ENCODE measurements around the gene DICER1.

The DICER1 gene

GRCh38 chr14:95104911-95105310, 52.4 kb downstream of the DICER1 start:
- Histone ChIP-seq H3K27ac (ENCODE audit: low read length) (no peak overlapping the region), H3K9me3 (ENCODE audit: control insufficient read depth in 2 of 2, low read length in 2 of 2) (no peaks in the 10 kb centered on the region), H3K4me1 (ENCODE audit: control insufficient read depth, insufficient read depth, low read length) (no peaks in the 10 kb centered on the region), H3K27me3 (ENCODE audit: control insufficient read depth in 1 of 2, insufficient read depth in 2 of 2, low read length in 2 of 2) (no peaks in the 10 kb centered on the region), H3K4me3 (ENCODE audit: low read length in 2 of 2) (no peak overlapping the region), H3K36me3 (ENCODE audit: control insufficient read depth in 2 of 2, insufficient read depth in 2 of 2, low read length in 2 of 2) (peaks cover 44 to 55% of the 10 kb centered on the region in 2 donors), H3K9ac (ENCODE audit: low read length in 2 of 2) (no peak overlapping the region)

DNA sequence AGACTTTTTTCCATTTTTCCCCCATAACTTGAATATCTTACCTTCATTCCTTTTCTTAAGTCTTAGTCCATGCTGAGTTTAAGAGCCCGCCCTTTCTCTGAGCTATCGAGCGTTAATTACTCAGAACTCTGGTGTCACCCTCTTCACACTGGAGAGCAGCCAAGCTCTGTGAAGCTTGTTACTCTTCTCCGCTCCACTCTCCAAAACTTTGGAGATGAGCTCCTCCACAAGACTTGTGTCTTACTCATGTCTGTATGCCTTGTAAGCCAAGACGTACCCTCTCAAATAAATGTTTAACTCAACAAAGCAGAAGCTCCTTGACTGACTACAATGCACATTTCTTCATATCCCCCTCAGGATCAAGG, 54.7 kb downstream of the DICER1 start:
- Histone ChIP-seq H3K9ac (ENCODE audit: low read length in 2 of 2) (no peak overlapping the region), H3K36me3 (ENCODE audit: control insufficient read depth in 2 of 2, insufficient read depth in 2 of 2, low read length in 2 of 2) (peaks cover 34 to 41% of the 10 kb centered on the region in 2 donors), H3K27ac (ENCODE audit: low read length) (no peak overlapping the region)

GRCh38 chr14:95101736-95102679, 55.3 kb downstream of the DICER1 start:
- no peaks in the 10 kb centered on the region for H3K9me3 ChIP-seq (ENCODE audit: control insufficient read depth in 2 of 2, low read length in 2 of 2)
- H3K36me3 ChIP-seq (ENCODE audit: control insufficient read depth in 2 of 2, insufficient read depth in 2 of 2, low read length in 2 of 2): peaks cover 34 to 38% of the 10 kb centered on the region in 2 donors
- H3K27me3 ChIP-seq (ENCODE audit: control insufficient read depth in 1 of 2, insufficient read depth in 2 of 2, low read length in 2 of 2): no peaks in the 10 kb centered on the region
- H3K9ac ChIP-seq (ENCODE audit: low read length in 2 of 2): no peak overlapping the region
- H3K27ac ChIP-seq (ENCODE audit: low read length): no peak overlapping the region
- H3K4me1 ChIP-seq (ENCODE audit: control insufficient read depth, insufficient read depth, low read length): no peaks in the 10 kb centered on the region
- H3K4me3 ChIP-seq (ENCODE audit: low read length in 2 of 2): no peak overlapping the region

More for the DNA sequence above, 54.7 kb downstream of the DICER1 start:
- Histone ChIP-seq H3K9me3 (ENCODE audit: control insufficient read depth in 2 of 2, low read length in 2 of 2) (no peaks in the 10 kb centered on the region), H3K4me3 (ENCODE audit: low read length in 2 of 2) (no peak overlapping the region), H3K4me1 (ENCODE audit: control insufficient read depth, insufficient read depth, low read length) (no peaks in the 10 kb centered on the region), H3K27me3 (ENCODE audit: control insufficient read depth in 1 of 2, insufficient read depth in 2 of 2, low read length in 2 of 2) (no peaks in the 10 kb centered on the region)

- H3K4me1 ChIP-seq (ENCODE audit: control insufficient read depth, insufficient read depth, low read length): no peaks in the 10 kb centered on the region
- H3K9me3 ChIP-seq (ENCODE audit: control insufficient read depth in 2 of 2, low read length in 2 of 2): no peaks in the 10 kb centered on the region
- H3K4me3 ChIP-seq (ENCODE audit: low read length in 2 of 2): no peak overlapping the region
- H3K27me3 ChIP-seq (ENCODE audit: control insufficient read depth in 1 of 2, insufficient read depth in 2 of 2, low read length in 2 of 2): no peaks in the 10 kb centered on the region
- H3K9ac ChIP-seq (ENCODE audit: low read length in 2 of 2): no peak overlapping the region
- H3K27ac ChIP-seq (ENCODE audit: low read length): no peak overlapping the region
- peaks cover 36 to 41% of the 10 kb centered on the region in 2 donors for H3K36me3 ChIP-seq (ENCODE audit: control insufficient read depth in 2 of 2, insufficient read depth in 2 of 2, low read length in 2 of 2)
These were observed 58.2 kb downstream of the DICER1 start for GRCh38 chr14:95098984-95099599.

DNA sequence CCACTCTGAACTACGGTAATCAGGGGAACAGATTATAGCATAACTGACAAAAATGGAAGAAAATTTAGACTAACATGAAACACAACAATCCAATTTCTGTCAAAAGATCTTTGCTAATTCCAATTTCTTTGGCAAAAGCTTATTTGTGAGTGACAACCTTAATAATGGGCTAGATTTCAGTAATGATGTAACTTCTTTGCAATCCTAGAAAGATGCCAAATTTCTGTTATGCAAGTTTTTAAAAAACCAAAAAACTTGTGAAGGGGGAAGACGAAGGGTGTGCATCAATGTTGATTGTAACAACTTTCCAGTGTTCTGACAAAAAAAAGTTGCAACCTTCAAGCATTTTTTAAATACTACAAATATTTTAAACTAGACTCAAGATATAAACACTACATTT, 59.9 kb downstream of the DICER1 start:
- Histone ChIP-seq H3K4me1 (ENCODE audit: control insufficient read depth, insufficient read depth, low read length) (no peaks in the 10 kb centered on the region), H3K9ac (ENCODE audit: low read length in 2 of 2) (no peak overlapping the region), H3K36me3 (ENCODE audit: control insufficient read depth in 2 of 2, insufficient read depth in 2 of 2, low read length in 2 of 2) (peaks cover 28 to 33% of the 10 kb centered on the region in 2 donors)

DNA sequence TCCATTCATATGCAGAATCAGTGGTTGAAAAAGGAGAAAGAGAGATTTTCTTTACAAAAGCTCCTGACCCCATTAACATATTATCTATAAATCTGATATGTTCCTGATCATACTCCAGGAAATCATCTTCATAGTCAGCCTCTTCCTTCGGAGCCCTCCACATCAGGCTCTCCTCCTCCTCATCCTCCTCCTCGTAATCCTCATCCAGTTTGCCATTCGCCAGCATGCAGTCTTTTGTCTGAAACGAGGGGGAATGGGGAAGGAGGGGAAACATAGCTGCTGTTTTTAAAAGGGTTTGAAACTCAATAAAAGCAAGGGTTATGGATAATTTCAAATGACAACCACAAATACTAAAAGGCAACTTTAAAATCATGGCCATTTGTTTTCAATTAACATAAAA, 60.9 kb downstream of the DICER1 start:
- no peaks in the 10 kb centered on the region for H3K27me3 ChIP-seq (ENCODE audit: control insufficient read depth in 1 of 2, insufficient read depth in 2 of 2, low read length in 2 of 2)
- no peaks in the 10 kb centered on the region for H3K9me3 ChIP-seq (ENCODE audit: control insufficient read depth in 2 of 2, low read length in 2 of 2)
- H3K9ac ChIP-seq (ENCODE audit: low read length in 2 of 2): no peak overlapping the region
- H3K36me3 ChIP-seq (ENCODE audit: control insufficient read depth in 2 of 2, insufficient read depth in 2 of 2, low read length in 2 of 2): peaks cover 28 to 34% of the 10 kb centered on the region in 2 donors
- H3K27ac ChIP-seq (ENCODE audit: low read length): no peak overlapping the region
- H3K4me3 ChIP-seq (ENCODE audit: low read length in 2 of 2): no peak overlapping the region
- H3K4me1 ChIP-seq (ENCODE audit: control insufficient read depth, insufficient read depth, low read length): no peaks in the 10 kb centered on the region

More for the DNA sequence above, 59.9 kb downstream of the DICER1 start:
- H3K27me3 ChIP-seq (ENCODE audit: control insufficient read depth in 1 of 2, insufficient read depth in 2 of 2, low read length in 2 of 2): no peaks in the 10 kb centered on the region
- no peaks in the 10 kb centered on the region for H3K9me3 ChIP-seq (ENCODE audit: control insufficient read depth in 2 of 2, low read length in 2 of 2)
- H3K27ac ChIP-seq (ENCODE audit: low read length): no peak overlapping the region
- no peak overlapping the region for H3K4me3 ChIP-seq (ENCODE audit: low read length in 2 of 2)

DNA sequence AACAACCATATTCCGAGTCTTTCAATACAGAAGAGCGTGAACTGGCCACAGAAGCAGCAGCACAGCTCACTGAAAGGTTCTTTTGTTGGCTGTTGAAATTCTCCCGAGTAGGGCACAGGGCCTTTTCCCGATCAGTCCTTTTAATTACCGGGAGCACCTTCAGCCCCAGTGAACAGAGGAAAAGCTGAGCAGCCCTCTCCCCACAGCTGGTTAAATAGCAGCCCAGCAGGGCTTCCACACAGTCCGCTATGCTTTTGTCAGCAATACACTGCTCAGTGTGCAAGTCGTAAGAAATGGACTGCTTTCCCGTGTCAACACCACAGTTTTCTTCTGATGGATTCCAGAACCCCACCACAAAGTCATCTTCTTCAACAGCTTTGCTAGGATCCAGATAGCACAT, 61.3 kb downstream of the DICER1 start:
- Histone ChIP-seq H3K9me3 (ENCODE audit: control insufficient read depth in 2 of 2, low read length in 2 of 2) (no peaks in the 10 kb centered on the region), H3K27ac (ENCODE audit: low read length) (no peak overlapping the region), H3K4me1 (ENCODE audit: control insufficient read depth, insufficient read depth, low read length) (no peaks in the 10 kb centered on the region), H3K36me3 (ENCODE audit: control insufficient read depth in 2 of 2, insufficient read depth in 2 of 2, low read length in 2 of 2) (peaks cover 30 to 31% of the 10 kb centered on the region in 2 donors), H3K9ac (ENCODE audit: low read length in 2 of 2) (no peak overlapping the region), H3K27me3 (ENCODE audit: control insufficient read depth in 1 of 2, insufficient read depth in 2 of 2, low read length in 2 of 2) (no peaks in the 10 kb centered on the region), H3K4me3 (ENCODE audit: low read length in 2 of 2) (no peak overlapping the region)

DNA sequence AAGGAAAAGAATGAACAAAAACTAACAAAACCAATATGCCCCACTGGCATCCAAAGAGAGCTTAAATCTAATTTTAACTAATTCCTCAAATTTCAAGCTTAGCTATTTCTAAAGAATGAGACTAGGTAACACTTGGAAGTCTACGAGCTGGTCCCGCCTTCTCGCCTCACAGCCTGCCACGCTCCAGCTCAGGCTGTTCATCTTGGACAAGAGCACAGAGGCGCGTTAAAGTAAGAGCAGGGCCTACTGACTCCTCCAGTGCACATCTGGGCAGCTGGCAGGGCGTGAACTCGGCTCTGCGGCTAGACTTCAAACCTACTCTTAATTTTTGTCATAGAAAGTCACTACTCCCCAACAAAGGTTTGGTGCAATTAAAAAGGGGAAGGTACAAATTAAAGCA, 64.6 kb downstream of the DICER1 start:
- Histone ChIP-seq H3K36me3 (ENCODE audit: control insufficient read depth in 2 of 2, insufficient read depth in 2 of 2, low read length in 2 of 2) (peaks cover 43% of the 10 kb centered on the region in 2 donors), H3K4me3 (ENCODE audit: low read length in 2 of 2) (no peak overlapping the region), H3K9me3 (ENCODE audit: control insufficient read depth in 2 of 2, low read length in 2 of 2) (no peaks in the 10 kb centered on the region), H3K9ac (ENCODE audit: low read length in 2 of 2) (no peak overlapping the region), H3K27me3 (ENCODE audit: control insufficient read depth in 1 of 2, insufficient read depth in 2 of 2, low read length in 2 of 2) (no peaks in the 10 kb centered on the region), H3K4me1 (ENCODE audit: control insufficient read depth, insufficient read depth, low read length) (no peaks in the 10 kb centered on the region), H3K27ac (ENCODE audit: low read length) (no peak overlapping the region)

- H3K4me3 ChIP-seq (ENCODE audit: low read length in 2 of 2): no peak overlapping the region
- no peak overlapping the region for H3K9ac ChIP-seq (ENCODE audit: low read length in 2 of 2)
- H3K9me3 ChIP-seq (ENCODE audit: control insufficient read depth in 2 of 2, low read length in 2 of 2): no peaks in the 10 kb centered on the region
- peaks cover 43 to 47% of the 10 kb centered on the region in 2 donors for H3K36me3 ChIP-seq (ENCODE audit: control insufficient read depth in 2 of 2, insufficient read depth in 2 of 2, low read length in 2 of 2)
- no peak overlapping the region for H3K27ac ChIP-seq (ENCODE audit: low read length)
- no peaks in the 10 kb centered on the region for H3K27me3 ChIP-seq (ENCODE audit: control insufficient read depth in 1 of 2, insufficient read depth in 2 of 2, low read length in 2 of 2)
- no peaks in the 10 kb centered on the region for H3K4me1 ChIP-seq (ENCODE audit: control insufficient read depth, insufficient read depth, low read length)
These were observed 65.7 kb downstream of the DICER1 start for GRCh38 chr14:95091581-95091980.

DNA sequence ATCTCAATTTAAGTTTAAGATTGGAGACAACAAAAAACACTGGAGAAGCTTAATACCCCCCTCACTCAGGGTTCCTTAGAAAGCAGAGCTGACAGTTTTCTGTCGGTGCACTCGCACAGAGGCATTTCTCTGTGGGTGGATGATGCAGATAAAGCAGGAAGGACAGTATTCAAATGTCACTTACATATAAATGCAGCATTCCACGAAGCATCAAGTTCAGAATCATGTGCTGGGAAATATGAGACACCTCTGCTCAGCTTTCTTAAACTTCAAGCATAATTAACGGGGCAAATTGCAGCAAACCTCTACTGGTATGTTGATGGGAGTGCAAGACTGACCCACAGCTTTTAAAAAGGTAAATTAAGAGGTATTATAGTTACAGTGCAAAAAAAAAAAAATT, 68.7 kb downstream of the DICER1 start:
- H3K36me3 ChIP-seq (ENCODE audit: control insufficient read depth in 2 of 2, insufficient read depth in 2 of 2, low read length in 2 of 2): peaks cover 25 to 35% of the 10 kb centered on the region in 2 donors
- H3K4me1 ChIP-seq (ENCODE audit: control insufficient read depth, insufficient read depth, low read length): no peaks in the 10 kb centered on the region
- no peak overlapping the region for H3K4me3 ChIP-seq (ENCODE audit: low read length in 2 of 2)
- no peaks in the 10 kb centered on the region for H3K9me3 ChIP-seq (ENCODE audit: control insufficient read depth in 2 of 2, low read length in 2 of 2)
- H3K27ac ChIP-seq (ENCODE audit: low read length): no peak overlapping the region
- H3K27me3 ChIP-seq (ENCODE audit: control insufficient read depth in 1 of 2, insufficient read depth in 2 of 2, low read length in 2 of 2): no peaks in the 10 kb centered on the region
- no peak overlapping the region for H3K9ac ChIP-seq (ENCODE audit: low read length in 2 of 2)

GRCh38 chr14:95087619-95088018, 69.7 kb downstream of the DICER1 start:
- H3K27me3 ChIP-seq (ENCODE audit: control insufficient read depth in 1 of 2, insufficient read depth in 2 of 2, low read length in 2 of 2): no peaks in the 10 kb centered on the region

More at GRCh38 chr14:95087619-95088018, 69.7 kb downstream of the DICER1 start:
- Histone ChIP-seq H3K36me3 (ENCODE audit: control insufficient read depth in 2 of 2, insufficient read depth in 2 of 2, low read length in 2 of 2) (peaks cover 22 to 31% of the 10 kb centered on the region in 2 donors), H3K9ac (ENCODE audit: low read length in 2 of 2) (no peak overlapping the region), H3K27ac (ENCODE audit: low read length) (no peak overlapping the region), H3K4me1 (ENCODE audit: control insufficient read depth, insufficient read depth, low read length) (no peaks in the 10 kb centered on the region), H3K4me3 (ENCODE audit: low read length in 2 of 2) (no peak overlapping the region), H3K9me3 (ENCODE audit: control insufficient read depth in 2 of 2, low read length in 2 of 2) (no peaks in the 10 kb centered on the region)

Measured in stomach smooth muscle (tissue), 2 donors.